Vagina (tissue), 2 donors: Measurements from ENCODE around the gene TUBA1A.

ENCODE experiments used
- POLR2A ChIP-seq, 2 donors: fragments of 450-650 bp; IDR thresholded peaks; one replicate each; pipeline ENCODE4 v1.6.1; 2017; ENCODE audit warnings: antibody characterized with exemption in 2 of 2, mild to moderate bottlenecking in 2 of 2, moderate library complexity in 2 of 2
- POLR2AphosphoS5 ChIP-seq, 2 donors: sonication (generic); formaldehyde crosslinking; IDR thresholded peaks; one replicate each; pipeline ENCODE4 v1.9.0; 2017; ENCODE audit warnings: antibody characterized with exemption in 2 of 2, mild to moderate bottlenecking in 2 of 2, low read depth in 1 of 2; ENCODE audit not compliant: insufficient read depth in 1 of 2
- TF ChIP-seq, protein P1 (sequence below), 3 experiments: fragments of 450-650 bp in 2 of 3; fragments of 200-600 bp in 1 of 3; sonication (generic) in 1 of 3; IDR thresholded peaks; one replicate each; pipeline ENCODE4 v1.5.1; 2017 to 2019; ENCODE audit warnings: antibody characterized with exemption in 3 of 3, mild to moderate bottlenecking in 2 of 3, moderate library complexity in 2 of 3

DNA sequence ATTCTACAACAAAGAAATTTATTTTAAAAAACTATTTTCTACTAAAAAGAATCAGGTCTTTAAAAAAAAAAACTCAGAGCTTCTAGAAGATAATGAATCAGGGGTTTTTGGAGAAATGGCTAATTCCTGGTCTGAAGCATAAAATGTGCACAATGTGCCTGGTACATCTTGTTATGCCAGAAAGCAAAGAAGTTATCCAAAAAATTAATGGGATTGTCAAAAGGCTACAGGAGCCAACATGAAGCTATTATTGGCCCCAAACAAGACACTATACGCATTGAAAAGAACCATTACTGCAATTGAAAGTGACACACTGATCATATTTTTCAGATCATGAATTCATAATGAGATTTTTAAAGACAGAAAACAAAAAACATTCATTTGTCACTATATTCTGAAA, 19.3 kb upstream of the TUBA1A start:
- TF ChIP-seq, protein P1, sequence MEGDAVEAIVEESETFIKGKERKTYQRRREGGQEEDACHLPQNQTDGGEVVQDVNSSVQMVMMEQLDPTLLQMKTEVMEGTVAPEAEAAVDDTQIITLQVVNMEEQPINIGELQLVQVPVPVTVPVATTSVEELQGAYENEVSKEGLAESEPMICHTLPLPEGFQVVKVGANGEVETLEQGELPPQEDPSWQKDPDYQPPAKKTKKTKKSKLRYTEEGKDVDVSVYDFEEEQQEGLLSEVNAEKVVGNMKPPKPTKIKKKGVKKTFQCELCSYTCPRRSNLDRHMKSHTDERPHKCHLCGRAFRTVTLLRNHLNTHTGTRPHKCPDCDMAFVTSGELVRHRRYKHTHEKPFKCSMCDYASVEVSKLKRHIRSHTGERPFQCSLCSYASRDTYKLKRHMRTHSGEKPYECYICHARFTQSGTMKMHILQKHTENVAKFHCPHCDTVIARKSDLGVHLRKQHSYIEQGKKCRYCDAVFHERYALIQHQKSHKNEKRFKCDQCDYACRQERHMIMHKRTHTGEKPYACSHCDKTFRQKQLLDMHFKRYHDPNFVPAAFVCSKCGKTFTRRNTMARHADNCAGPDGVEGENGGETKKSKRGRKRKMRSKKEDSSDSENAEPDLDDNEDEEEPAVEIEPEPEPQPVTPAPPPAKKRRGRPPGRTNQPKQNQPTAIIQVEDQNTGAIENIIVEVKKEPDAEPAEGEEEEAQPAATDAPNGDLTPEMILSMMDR (IDR thresholded peaks at IDR 0.05): no peak
- TF ChIP-seq POLR2A (IDR thresholded peaks at IDR 0.05): no peak
- TF ChIP-seq POLR2AphosphoS5 (IDR thresholded peaks at IDR 0.05; ENCODE audit: insufficient read depth in 1 of 2, low read depth in 1 of 2): no peak
